NK-92 (cell line): ENCODE results near the gene RSBN1L.

Source experiments
- DNase-seq: peaks from one replicate; lab custom pipeline; 2025; ENCODE audit not compliant: unreplicated experiment; lab: John Stamatoyannopoulos, UW

The RSBN1L gene

GRCh38 chr7:77799078-77799964 is 103.1 kb downstream of the RSBN1L start:
- no peak for DNase-seq

- DNase-seq = no peak
Observed at GRCh38 chr7:77800158-77800557, 103.9 kb downstream of the RSBN1L start.

- DNase-seq = no peak
Observed at GRCh38 chr7:77800730-77801129, 104.5 kb downstream of the RSBN1L start.

GRCh38 chr7:77802557-77803405 is 106.5 kb downstream of the RSBN1L start:
- DNase-seq = no peak

GRCh38 chr7:77806425-77806824 is 110.2 kb downstream of the RSBN1L start:
- no peak for DNase-seq

- DNase-seq = no peak
Observed at GRCh38 chr7:77808517-77808916, 112.3 kb downstream of the RSBN1L start.

GRCh38 chr7:77811516-77812289 is 115.4 kb downstream of the RSBN1L start:
- DNase-seq = no peak

- no peak for DNase-seq
Observed at GRCh38 chr7:77812290-77812685, 116.0 kb downstream of the RSBN1L start.

GRCh38 chr7:77813180-77813579 is 116.9 kb downstream of the RSBN1L start:
- DNase-seq = no peak

GRCh38 chr7:77819021-77819420 is 122.8 kb downstream of the RSBN1L start:
- no peak for DNase-seq

GRCh38 chr7:77820967-77821366 is 124.7 kb downstream of the RSBN1L start:
- no peak for DNase-seq

- DNase-seq = no peak
Observed at GRCh38 chr7:77822269-77822668, 126.0 kb downstream of the RSBN1L start.

- no peak for DNase-seq
Observed at GRCh38 chr7:77823787-77824186, 127.5 kb downstream of the RSBN1L start.

GRCh38 chr7:77824636-77825035 is 128.4 kb downstream of the RSBN1L start:
- DNase-seq = no peak

- DNase-seq = no peak
Observed at GRCh38 chr7:77825131-77825530, 128.9 kb downstream of the RSBN1L start.

- DNase-seq = no peak
Observed at GRCh38 chr7:77826300-77826699, 130.0 kb downstream of the RSBN1L start.

- DNase-seq = no peak
Observed at GRCh38 chr7:77827999-77828398, 131.7 kb downstream of the RSBN1L start.

GRCh38 chr7:77830649-77831355 is 134.5 kb downstream of the RSBN1L start:
- DNase-seq = no peak

GRCh38 chr7:77831481-77831880 is 135.2 kb downstream of the RSBN1L start:
- no peak for DNase-seq

GRCh38 chr7:77831953-77832352 is 135.7 kb downstream of the RSBN1L start:
- no peak for DNase-seq
